Naive thymus-derived CD4-positive, alpha-beta T cell (primary cell): ENCODE results near the gene FAM234A. TPM values are rescaled to one million over a fixed set of nuclear protein-coding genes. Genes with fewer than 3 reads are reported as not detected.
"Not testable (repeated sequence)": the region's sequence is repeated elsewhere in the genome, so short reads cannot be mapped to it uniquely, and the experiment has no call there.

Source experiments
- ATAC-seq: fragments of 150-1000 bp; cut with Tn5 transposase; 2 replicates; pipeline ENCODE4 v1.10.0; 2021; ENCODE audit warnings: mild to moderate bottlenecking, moderate library complexity
- CTCF ChIA-PET: fragments of 350-600 bp; sonication (Branson Sonifier 250); formaldehyde crosslinking; loops from one replicate; lab custom pipeline; 2021; ENCODE audit warnings: antibody characterized with exemption; lab: Charles Lee
- POLR2A ChIA-PET: fragments of 350-600 bp; sonication (Branson Sonifier 250); formaldehyde crosslinking; loops from one replicate; lab custom pipeline; 2021; ENCODE audit warnings: antibody characterized with exemption, inconsistent platforms; lab: Charles Lee
- DNase-seq, 9 donors: peaks; one replicate each; pipeline versions ENCODE4 v3.0.0 to v3.0.0-alpha.2; 2020 to 2022; ENCODE audit warnings: mixed read lengths in 1 of 9
- H3K27ac ChIP-seq: one replicate; pipeline ENCODE4 v1.7.0; 2013; ENCODE audit warnings: mild to moderate bottlenecking, low read depth, low read length, moderate library complexity
- H3K27me3 ChIP-seq, 2 donors: one replicate each; pipeline ENCODE4 v1.7.0; 2013; ENCODE audit warnings: low read length in 2 of 2, mild to moderate bottlenecking in 2 of 2, moderate library complexity in 2 of 2; ENCODE audit not compliant: control insufficient read depth in 2 of 2, insufficient read depth in 2 of 2
- H3K36me3 ChIP-seq, 3 experiments: 1 replicate in 2 of 3; 2 replicates in 1 of 3; pipeline ENCODE4 v1.7.0; 2013; ENCODE audit warnings: low read length in 3 of 3, mild to moderate bottlenecking in 3 of 3, moderate library complexity in 1 of 3; ENCODE audit not compliant: insufficient read depth in 3 of 3, control insufficient read depth in 2 of 3
- H3K4me1 ChIP-seq, 2 donors: one replicate each; pipeline ENCODE4 v1.7.0; 2013; ENCODE audit warnings: low read length in 2 of 2, mild to moderate bottlenecking in 2 of 2, moderate library complexity in 1 of 2; ENCODE audit not compliant: control insufficient read depth in 2 of 2, insufficient read depth in 2 of 2
- H3K4me3 ChIP-seq: 2 replicates; pipeline ENCODE4 v1.7.0; 2013; ENCODE audit warnings: mild to moderate bottlenecking, low read length
- H3K9me3 ChIP-seq, 3 experiments: 1 replicate in 2 of 3; 2 replicates in 1 of 3; pipeline ENCODE4 v1.7.0; 2013; ENCODE audit warnings: low read length in 3 of 3; ENCODE audit not compliant: control insufficient read depth in 2 of 3
- H3K27ac Mint-ChIP-seq, 9 donors: one replicate each; pipeline ENCODE4 v1.8.0; 2020 to 2022; ENCODE audit warnings: mixed read lengths in 9 of 9, mild to moderate bottlenecking in 8 of 9, moderate library complexity in 5 of 9, inconsistent platforms in 2 of 9
- H3K27me3 Mint-ChIP-seq, 5 donors: one replicate each; pipeline ENCODE4 v1.8.0; 2021 to 2022; ENCODE audit warnings: mixed read lengths in 5 of 5, mild to moderate bottlenecking in 1 of 5
- H3K36me3 Mint-ChIP-seq, 5 donors: one replicate each; pipeline ENCODE4 v1.8.0; 2020 to 2022; ENCODE audit warnings: mixed read lengths in 5 of 5, mild to moderate bottlenecking in 3 of 5, inconsistent platforms in 1 of 5
- H3K4me1 Mint-ChIP-seq, 7 donors: one replicate each; pipeline ENCODE4 v1.8.0; 2020 to 2022; ENCODE audit warnings: mixed read lengths in 7 of 7, mild to moderate bottlenecking in 3 of 7, inconsistent platforms in 1 of 7
- H3K4me3 Mint-ChIP-seq, 10 donors: one replicate each; pipeline ENCODE4 v1.8.0; 2020 to 2022; ENCODE audit warnings: mild to moderate bottlenecking in 10 of 10, mixed read lengths in 10 of 10, moderate library complexity in 6 of 10, inconsistent platforms in 2 of 10
- H3K9me3 Mint-ChIP-seq, 11 donors: one replicate each; pipeline ENCODE4 v1.8.0; 2020 to 2022; ENCODE audit warnings: mixed read lengths in 11 of 11, mild to moderate bottlenecking in 4 of 11, inconsistent platforms in 1 of 11, moderate library complexity in 1 of 11
- intact Hi-C, 2 donors: fragments of 100-400 bp; cut with micrococcal nuclease; formaldehyde crosslinking; loops; one replicate each; pipeline ENCODE4 v1.15.1; 2023
- polyA plus RNA-seq, 2 donors: library from polyadenylated mRNA; unstranded; fragments of 300-500 nt; fragmentation: Illumina TruSeq; gene quantifications; one replicate each; pipeline ENCODE4 v1.2.3, GENCODE V29; 2021
- total RNA-seq, 6 experiments: library from RNA in 5 of 6; stranded (reverse) in 5 of 6; gene quantifications; 1 replicate in 5 of 6; 2 replicates in 1 of 6; pipeline ENCODE4 v1.2.3 and lab custom pipeline; 2021 to 2026

Gene FAM234A
- total and polyA plus RNA-seq, 7 experiments from 2014 or later, result 30.4 to 43.9 (median 32.9) TPM

- Mint-ChIP-seq H3K36me3 (peaks cover 4 to 39% (median 15%) of the 10 kb centered on the region in 5 donors), H3K4me3 (no peak overlapping the region), H3K27me3 (no peaks in the 10 kb centered on the region), H3K9me3 (no peaks in the 10 kb centered on the region), H3K27ac (peak overlapping the region in 4 of 9 donors; percentile 32 to 85 (median 60)), H3K4me1 (peaks cover 4 to 15% (median 8%) of the 10 kb centered on the region in 7 donors)
- CTCF ChIA-PET, result no interaction called here
- no peaks in the 10 kb centered on the region for H3K27me3 ChIP-seq
- no peak for ATAC-seq
- no peak overlapping the region for H3K27ac ChIP-seq
- no peaks in the 10 kb centered on the region for H3K9me3 ChIP-seq
- peaks cover 0 to 6% of the 10 kb centered on the region in 2 donors for H3K4me1 ChIP-seq
- H3K4me3 ChIP-seq, result no peak overlapping the region
- no peak for DNase-seq
- POLR2A ChIA-PET, result no interaction called here
- H3K36me3 ChIP-seq, result peaks cover 0 to 90% (median 27%) of the 10 kb centered on the region in 3 experiments
- intact Hi-C loops, result no loop called here
These were observed 42.8 kb upstream of the FAM234A start for GRCh38 chr16:191831-192230.

DNA sequence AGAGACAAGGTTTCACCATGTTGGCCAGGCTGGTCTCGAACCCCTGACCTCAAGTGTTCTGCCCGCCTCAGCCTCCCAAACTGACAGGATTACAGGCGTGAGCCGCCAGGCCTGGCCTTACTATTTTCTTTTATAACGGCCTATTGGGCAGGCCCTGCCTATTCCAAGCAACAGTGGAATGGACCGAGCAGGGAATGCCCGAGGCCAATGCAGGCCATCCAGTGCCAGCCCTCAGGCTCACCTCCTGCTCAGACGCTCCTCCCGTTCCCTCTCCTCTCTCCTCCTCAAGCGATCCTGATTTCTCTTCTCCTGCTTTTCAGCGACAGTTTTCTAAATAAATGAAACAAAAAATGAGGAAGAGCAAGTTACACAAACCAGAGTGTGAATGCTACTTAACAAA lies 41.9 kb upstream of the FAM234A start:
- Histone ChIP-seq H3K27me3 (no peaks in the 10 kb centered on the region), H3K4me1 (peaks cover 0 to 6% of the 10 kb centered on the region in 2 donors), H3K9me3 (no peaks in the 10 kb centered on the region), H3K4me3 (no peak overlapping the region), H3K27ac (no peak overlapping the region), H3K36me3 (peaks cover 3 to 91% (median 30%) of the 10 kb centered on the region in 3 experiments)
- CTCF ChIA-PET, result no interaction called here
- Mint-ChIP-seq H3K36me3 (peaks cover 4 to 39% (median 15%) of the 10 kb centered on the region in 5 donors), H3K9me3 (no peaks in the 10 kb centered on the region), H3K27ac (peak overlapping the region in 1 of 9 donors; percentile 45), H3K4me3 (no peak overlapping the region), H3K4me1 (peaks cover 4 to 15% (median 8%) of the 10 kb centered on the region in 7 donors), H3K27me3 (no peaks in the 10 kb centered on the region)
- DNase-seq (no peak), ATAC-seq (no peak)
- POLR2A ChIA-PET, result no interaction called here
- intact Hi-C loops, result no loop called here

DNA sequence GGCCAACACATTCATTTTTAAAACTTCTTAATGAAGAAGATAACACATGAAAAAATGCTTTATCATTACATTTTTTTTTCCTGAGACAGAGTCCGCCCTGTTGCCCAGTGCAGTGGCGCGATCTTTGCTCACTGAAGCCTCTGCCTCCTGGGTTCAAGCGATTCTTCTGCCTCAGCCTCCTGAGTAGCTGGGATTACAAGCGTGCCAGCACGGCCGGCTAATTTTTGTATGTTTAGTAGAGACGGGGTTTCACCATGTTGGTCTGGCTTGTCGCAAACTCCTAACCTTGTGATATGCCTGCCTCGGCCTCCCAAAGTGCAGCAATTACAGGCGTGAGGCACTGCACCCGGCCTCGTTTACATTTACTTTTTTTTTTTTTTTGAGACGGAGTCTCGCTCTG lies 41.2 kb upstream of the FAM234A start:
- H3K27ac ChIP-seq, result no peak overlapping the region
- no peaks in the 10 kb centered on the region for H3K27me3 Mint-ChIP-seq
- H3K36me3 Mint-ChIP-seq, result peaks cover 4 to 39% (median 15%) of the 10 kb centered on the region in 5 donors
- no peaks in the 10 kb centered on the region for H3K9me3 Mint-ChIP-seq
- peaks cover 4 to 14% (median 8%) of the 10 kb centered on the region in 7 donors for H3K4me1 Mint-ChIP-seq
- H3K36me3 ChIP-seq, result peaks cover 4 to 94% (median 30%) of the 10 kb centered on the region in 3 experiments
- no peak for DNase-seq
- H3K27me3 ChIP-seq, result no peaks in the 10 kb centered on the region
- H3K4me1 ChIP-seq, result peaks cover 0 to 4% of the 10 kb centered on the region in 2 donors
- intact Hi-C loops, result no loop called here
- no peaks in the 10 kb centered on the region for H3K9me3 ChIP-seq
- H3K4me3 ChIP-seq, result no peak overlapping the region
- POLR2A ChIA-PET, result no interaction called here
- no peak overlapping the region for H3K4me3 Mint-ChIP-seq
- CTCF ChIA-PET, result no interaction called here
- no peak overlapping the region for H3K27ac Mint-ChIP-seq
- no peak for ATAC-seq

DNA sequence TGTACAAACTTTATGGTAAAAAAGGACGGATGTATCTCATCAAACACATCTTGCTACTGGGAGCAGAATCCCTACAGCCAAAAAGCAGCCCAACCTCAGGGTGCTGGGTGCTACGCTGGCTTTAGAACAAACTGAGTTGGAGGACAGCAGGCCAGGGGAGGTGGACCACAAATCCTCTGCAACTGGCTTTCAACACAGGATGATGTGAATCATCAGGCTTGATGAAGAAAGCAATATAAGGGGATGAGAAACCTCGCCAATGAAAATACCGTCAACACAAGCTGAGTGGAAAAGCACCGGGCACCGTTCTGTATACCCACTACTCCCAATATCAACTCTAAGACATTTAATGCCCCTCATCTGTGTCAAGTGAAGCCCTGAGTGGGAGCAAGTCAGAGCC lies 40.1 kb upstream of the FAM234A start:
- Histone ChIP-seq H3K4me1 (no peaks in the 10 kb centered on the region), H3K27ac (no peak overlapping the region), H3K36me3 (peaks cover 4 to 94% (median 28%) of the 10 kb centered on the region in 3 experiments), H3K27me3 (no peaks in the 10 kb centered on the region), H3K9me3 (no peaks in the 10 kb centered on the region), H3K4me3 (no peak overlapping the region)
- no peaks in the 10 kb centered on the region for H3K9me3 Mint-ChIP-seq
- no peaks in the 10 kb centered on the region for H3K27me3 Mint-ChIP-seq
- ATAC-seq (no peak), DNase-seq (no peak)
- H3K4me1 Mint-ChIP-seq, result peaks cover 0 to 4% (median 0%) of the 10 kb centered on the region in 7 donors
- peaks cover 4 to 35% (median 12%) of the 10 kb centered on the region in 5 donors for H3K36me3 Mint-ChIP-seq
- POLR2A ChIA-PET, result interaction anchor here (0.7 kb wide), 1 partner anchor 20 kb away, joined by 5 read pairs; no protein-coding TSS in a partner anchor
- CTCF ChIA-PET, result no interaction called here
- peak overlapping the region in 1 of 9 donors; percentile 46 for H3K27ac Mint-ChIP-seq
- intact Hi-C loops, result no loop called here
- no peak overlapping the region for H3K4me3 Mint-ChIP-seq

DNA sequence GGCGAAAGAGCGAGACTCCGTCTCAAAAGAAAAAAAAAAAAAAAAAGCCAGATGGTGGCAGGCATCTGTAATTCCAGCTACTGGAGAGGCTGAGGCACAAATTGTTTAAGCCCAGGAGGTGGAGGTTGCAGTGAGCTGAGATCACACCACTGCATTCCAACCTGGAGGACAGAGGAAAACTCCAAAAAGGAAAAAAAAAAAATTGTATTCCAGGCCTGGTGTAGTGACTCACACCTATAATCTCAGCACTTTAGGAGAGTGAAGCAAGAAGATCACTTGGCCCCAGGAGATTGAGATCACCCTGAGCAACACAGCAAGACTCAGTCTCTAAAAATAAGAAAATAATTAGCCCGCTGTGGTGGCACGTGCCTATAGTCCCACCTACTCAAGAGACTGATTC lies 34.2 kb upstream of the FAM234A start:
- DNase-seq (no peak), ATAC-seq (no peak)
- ChIA-PET CTCF (interaction anchor here (0.6 kb wide), 1 partner anchor 19 kb away, joined by 3 read pairs; no protein-coding TSS in a partner anchor), POLR2A (interaction anchor here (0.7 kb wide), 2 partner anchors 41 to 121 kb away, joined by 3 to 5 read pairs; no protein-coding TSS in a partner anchor)
- Mint-ChIP-seq H3K4me3 (no peak overlapping the region), H3K27ac (no peak overlapping the region), H3K9me3 (no peaks in the 10 kb centered on the region), H3K4me1 (no peaks in the 10 kb centered on the region), H3K36me3 (peaks cover 0 to 21% (median 5%) of the 10 kb centered on the region in 5 donors), H3K27me3 (no peaks in the 10 kb centered on the region)
- H3K27me3 ChIP-seq, result no peaks in the 10 kb centered on the region
- H3K9me3 ChIP-seq, result no peaks in the 10 kb centered on the region
- no peaks in the 10 kb centered on the region for H3K4me1 ChIP-seq
- intact Hi-C loops, result no loop called here
- H3K36me3 ChIP-seq, result peaks cover 5 to 82% (median 9%) of the 10 kb centered on the region in 3 experiments
- H3K4me3 ChIP-seq, result no peak overlapping the region
- no peak overlapping the region for H3K27ac ChIP-seq

DNA sequence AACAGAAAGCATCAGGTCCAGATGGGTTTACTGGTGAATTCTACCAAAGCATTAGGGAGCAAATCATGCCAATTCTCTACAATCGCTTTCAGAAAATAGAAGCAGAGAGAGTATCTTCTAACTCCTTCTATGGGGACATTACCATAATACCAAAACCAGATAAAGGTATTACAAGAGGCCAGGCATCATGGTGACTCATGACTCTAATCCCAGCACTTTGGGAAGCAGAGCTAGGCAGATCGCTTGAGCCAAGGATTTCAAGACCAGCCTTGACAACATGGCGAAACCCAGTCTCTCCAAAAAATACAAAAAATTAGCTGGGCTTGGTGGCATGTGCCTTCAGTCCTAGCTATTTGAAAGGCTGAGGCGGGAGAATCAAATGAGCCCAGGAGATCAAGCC lies 31.4 kb upstream of the FAM234A start:
- H3K27ac ChIP-seq, result no peak overlapping the region
- no peak overlapping the region for H3K4me3 ChIP-seq
- intact Hi-C loops, result no loop called here
- no peaks in the 10 kb centered on the region for H3K9me3 ChIP-seq
- no peaks in the 10 kb centered on the region for H3K4me1 ChIP-seq
- Mint-ChIP-seq H3K4me1 (peaks cover 0 to 6% (median 0%) of the 10 kb centered on the region in 7 donors), H3K9me3 (no peaks in the 10 kb centered on the region), H3K36me3 (peaks cover 11 to 35% (median 18%) of the 10 kb centered on the region in 5 donors), H3K27me3 (no peaks in the 10 kb centered on the region), H3K4me3 (no peak overlapping the region), H3K27ac (no peak overlapping the region)
- ChIA-PET CTCF (no interaction called here), POLR2A (no interaction called here)
- ATAC-seq (no peak), DNase-seq (no peak)
- H3K27me3 ChIP-seq, result no peaks in the 10 kb centered on the region
- peaks cover 14 to 86% (median 17%) of the 10 kb centered on the region in 3 experiments for H3K36me3 ChIP-seq

- peaks cover 14 to 86% (median 19%) of the 10 kb centered on the region in 3 experiments for H3K36me3 ChIP-seq
- H3K9me3 ChIP-seq, H3K4me3 Mint-ChIP-seq, ATAC-seq, H3K4me1 Mint-ChIP-seq, H3K27ac ChIP-seq, CTCF ChIA-PET, intact Hi-C loops, H3K27me3 Mint-ChIP-seq, H3K4me3 ChIP-seq, H3K27me3 ChIP-seq, H3K9me3 Mint-ChIP-seq, DNase-seq, H3K4me1 ChIP-seq, POLR2A ChIA-PET, H3K27ac Mint-ChIP-seq: not testable (repeated sequence)
- H3K36me3 Mint-ChIP-seq, result peaks cover 11 to 38% (median 18%) of the 10 kb centered on the region in 5 donors
These were observed 30.6 kb upstream of the FAM234A start for GRCh38 chr16:204046-204445.
